Stimulated activated CD8-positive, alpha-beta memory T cell treated with anti-CD3 and anti-CD28 coated beads, Interleukin-2, amount 100 ng/mL, for 1 hour (primary cell): Measurements from ENCODE around the gene KCTD2.

ENCODE experiments used
- DNase-seq, 2 donors: peaks; one replicate each; pipeline ENCODE4 v3.0.0-alpha.2; 2020; ENCODE audit warnings: low read depth in 2 of 2

Gene KCTD2

DNA sequence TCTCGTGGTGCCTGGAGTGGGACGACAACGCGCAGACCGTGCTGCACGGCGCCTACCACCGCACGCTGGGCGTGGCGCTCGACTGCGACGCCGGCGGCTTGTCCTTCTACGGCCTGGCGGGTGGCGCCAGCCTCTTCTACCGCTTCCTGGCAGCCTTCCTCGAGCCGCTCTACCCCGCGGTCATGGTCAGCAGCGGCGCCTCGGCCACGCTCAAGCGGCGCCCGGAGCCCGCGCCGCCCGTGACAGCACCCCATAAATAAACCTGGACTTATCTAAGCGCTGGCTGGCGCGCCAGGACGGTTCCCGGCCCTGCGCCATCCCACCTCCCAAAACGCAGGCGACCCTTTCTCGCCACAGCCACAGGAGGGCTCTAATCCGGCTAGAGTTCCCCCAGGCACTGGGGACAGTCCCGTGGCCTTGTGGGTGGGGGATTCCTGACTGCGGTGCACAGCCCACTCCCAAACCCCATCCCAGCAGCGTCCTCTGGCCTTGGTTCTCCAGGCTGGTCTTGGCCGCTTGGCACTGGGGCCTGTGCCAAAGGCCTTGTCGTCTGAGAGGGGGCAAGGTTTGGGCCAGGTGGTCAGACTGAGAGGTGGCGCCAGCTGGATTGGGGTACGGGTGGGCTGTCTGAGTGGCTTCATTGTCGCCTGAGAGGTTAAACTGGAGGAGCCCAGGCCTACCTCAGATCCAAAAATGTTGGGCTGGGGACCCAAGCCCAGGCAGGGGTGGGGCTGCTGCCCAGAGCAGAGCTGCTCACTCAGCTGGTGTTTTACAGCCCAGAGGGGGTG is 30.7 kb downstream of the KCTD2 start:
- DNase-seq, result peak in 1 of 2 donors; percentile 26

DNA sequence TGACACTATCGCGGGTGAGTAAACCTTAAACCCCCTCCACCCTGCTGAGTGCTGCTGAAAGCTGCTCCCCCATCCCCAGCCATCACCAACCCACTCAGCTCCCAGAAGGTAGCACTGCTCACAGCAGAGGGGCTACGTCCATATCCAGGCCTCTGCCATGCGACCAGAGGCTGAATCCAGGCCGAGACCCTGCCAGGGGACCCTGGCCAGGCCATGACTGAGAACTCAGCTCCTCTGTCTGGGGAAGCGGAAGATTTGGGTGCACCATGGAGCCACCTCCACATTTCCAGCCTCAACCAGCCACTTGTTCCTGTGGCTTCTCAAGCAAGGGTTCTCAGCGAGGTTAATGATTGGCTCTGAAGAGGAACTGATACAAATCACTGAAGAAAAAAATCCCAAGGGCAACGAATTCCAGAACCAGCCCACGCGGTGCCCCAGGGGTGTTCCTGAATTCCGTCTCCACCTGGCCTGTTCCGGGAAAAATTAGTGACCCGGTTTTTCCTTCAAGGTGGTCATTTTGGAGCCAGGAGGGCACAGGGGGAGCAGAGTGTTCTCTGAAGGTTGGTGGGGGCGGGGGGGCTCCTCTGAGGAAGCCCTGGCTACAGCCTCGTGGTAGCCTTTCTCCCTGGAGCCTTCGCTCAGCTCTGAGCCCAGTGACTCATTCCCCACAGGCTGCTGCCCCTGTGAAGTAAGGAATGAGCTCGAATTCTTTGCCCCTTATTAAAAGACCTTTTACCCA is 31.4 kb downstream of the KCTD2 start:
- no peak for DNase-seq

DNA sequence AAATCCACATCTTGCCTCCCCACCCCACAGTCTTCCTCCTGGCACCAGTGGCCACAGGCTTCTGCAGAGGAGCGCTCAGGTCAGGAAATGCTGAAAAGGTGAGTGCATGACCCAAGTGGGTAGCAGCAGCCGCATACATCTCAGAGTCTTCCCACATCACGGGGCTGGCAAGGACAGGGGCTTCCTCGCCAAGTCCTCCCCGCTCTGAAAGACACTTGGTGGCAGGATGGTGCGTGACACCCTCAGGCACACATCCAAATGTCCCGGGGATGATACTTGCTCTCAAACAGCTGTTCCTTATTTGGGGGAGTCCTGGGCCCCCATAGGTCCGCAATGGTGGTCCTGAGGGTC is 32.0 kb downstream of the KCTD2 start:
- no peak for DNase-seq

DNA sequence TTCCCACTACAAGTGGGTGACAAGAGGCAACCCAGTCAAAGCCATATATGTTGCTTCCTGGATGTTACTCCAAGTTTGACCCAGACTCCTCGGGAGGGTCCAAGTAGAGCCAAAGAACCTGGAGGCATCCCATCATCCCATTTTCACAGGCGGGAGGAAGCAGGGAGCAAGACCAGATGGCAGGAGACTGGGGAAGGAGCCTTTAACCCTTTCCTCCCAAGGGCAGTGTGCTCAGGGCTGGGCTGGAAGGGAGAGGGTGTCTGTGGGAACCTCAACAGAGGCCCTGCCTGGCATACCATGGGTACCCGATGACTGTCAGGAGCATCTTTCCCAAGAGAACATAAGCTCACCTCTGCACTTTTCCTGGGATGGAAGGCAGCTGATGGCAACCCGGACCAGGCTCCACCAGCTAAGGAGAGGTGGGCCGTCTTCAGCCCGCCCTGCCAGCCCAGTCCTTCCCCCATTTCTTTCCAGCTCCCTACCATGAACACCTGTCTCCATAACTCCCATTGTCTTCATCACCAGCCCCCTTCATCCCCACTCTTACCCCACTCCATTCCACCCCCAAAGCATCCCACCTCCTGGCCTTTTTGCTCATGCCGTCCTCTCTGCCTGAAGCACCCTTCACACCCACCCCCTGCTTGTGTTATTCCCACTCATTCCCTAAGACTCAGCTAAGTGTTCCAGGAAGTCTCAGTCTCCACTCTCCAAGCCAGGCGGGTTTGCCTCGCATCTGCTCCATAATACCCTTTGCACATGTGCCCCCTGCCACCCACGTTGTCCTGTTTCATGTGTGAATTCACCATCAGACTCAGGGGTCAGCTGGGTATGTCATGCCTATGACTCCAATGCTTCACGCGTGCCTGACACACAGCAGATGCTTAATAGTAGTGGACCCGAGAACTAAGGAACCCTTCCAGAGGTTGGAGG is 34.9 kb downstream of the KCTD2 start:
- DNase-seq, result no peak

DNA sequence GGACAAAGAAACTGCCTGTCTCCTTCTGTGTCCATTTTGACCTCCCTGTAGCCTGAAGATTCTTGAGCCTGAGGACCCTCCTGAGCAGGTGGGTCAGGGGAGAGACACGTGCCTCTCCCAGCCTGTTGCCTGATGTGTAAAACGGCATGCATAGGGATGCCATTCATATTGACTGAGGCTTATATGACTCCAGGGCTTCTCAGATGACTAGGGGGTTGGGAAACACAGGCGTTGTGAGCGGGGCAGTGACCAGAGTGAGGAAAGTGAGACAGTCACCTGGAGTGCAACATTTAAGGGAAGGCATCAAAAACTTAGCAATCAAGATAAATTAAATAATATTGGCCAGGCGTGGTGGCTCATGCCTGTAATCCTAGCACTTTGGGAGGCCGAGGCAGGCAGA is 35.7 kb downstream of the KCTD2 start:
- DNase-seq, result no peak

DNA sequence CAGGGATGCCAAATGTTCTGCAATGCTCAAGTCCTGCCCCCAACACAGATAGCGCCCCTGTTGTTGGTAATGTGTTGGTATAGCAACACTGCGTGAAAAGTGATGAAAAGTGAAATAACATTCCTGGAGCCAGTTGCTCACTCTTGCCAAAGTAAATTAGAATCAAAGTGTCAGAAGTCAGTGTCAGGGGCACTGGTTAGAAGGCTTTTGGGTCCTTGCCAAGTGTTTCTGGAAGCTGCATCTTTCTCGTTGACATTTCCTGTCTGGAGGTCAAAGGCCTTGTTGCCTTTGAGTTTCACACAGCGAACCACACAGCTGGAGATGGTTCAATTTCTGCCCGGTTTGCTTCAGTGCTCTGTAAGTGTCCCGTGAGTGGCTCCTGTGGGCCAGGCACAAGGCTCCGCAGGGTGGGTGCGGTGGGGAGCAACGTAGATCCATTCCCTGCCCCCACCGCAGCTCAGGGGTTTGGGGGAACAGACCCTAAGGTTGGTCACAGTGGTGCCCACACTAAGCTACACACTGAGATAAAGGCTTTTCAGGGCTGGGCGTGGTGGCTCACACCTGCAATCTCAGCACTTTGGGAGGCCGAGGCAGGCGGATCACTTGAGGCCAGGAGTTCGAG is 37.1 kb downstream of the KCTD2 start:
- DNase-seq, result no peak

DNA sequence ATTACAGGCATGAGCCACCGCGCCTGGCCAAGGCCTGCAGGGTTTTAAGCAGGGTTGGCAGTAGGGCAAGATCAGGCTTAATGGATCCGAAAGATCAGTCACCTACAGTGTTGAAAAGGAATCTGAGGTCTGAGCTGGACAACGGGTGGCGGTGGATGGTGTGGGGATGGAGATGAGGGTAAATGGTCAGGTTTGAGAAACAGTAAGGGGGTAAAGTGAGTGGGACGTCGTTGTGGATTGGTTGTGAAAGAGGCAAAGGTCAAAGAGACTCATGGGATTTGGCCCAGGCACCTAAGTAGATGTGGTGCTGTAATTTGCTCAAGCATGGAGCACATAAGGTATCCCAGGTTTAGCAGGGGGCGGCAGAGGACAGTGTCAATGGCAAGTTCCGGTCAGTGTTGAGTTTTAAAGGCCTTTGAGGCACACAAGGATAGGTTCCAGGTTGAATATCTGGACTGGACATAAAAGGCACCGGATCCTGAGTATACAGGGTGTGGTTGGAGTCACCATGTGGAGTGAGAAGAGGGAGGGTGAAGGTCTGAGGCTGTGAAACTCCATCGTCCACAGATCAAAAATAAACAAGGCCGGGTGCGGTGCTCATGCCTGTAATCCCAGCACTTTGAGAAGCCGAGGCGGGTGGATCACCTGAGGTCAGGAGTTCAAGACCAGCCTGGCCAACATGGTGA is 39.6 kb downstream of the KCTD2 start:
- DNase-seq, result no peak

DNA sequence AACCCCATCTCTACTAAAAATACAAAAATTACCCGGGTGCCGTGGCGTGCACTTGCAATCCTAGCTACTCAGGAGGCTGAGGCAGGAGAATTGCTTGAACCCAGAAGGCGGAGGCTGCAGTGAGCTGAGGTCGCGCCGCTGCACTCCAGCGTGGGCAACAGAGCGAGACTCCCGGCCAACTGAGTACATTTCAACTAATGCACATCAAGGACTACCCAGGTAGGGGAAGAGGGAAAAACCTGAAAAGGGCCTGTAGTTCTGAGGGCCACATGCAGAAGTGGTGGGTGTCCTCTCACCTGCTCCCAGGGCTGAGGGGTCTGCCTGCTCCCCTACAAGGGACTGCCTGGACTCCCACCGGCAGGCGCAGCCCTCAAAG is 40.1 kb downstream of the KCTD2 start:
- no peak for DNase-seq

DNA sequence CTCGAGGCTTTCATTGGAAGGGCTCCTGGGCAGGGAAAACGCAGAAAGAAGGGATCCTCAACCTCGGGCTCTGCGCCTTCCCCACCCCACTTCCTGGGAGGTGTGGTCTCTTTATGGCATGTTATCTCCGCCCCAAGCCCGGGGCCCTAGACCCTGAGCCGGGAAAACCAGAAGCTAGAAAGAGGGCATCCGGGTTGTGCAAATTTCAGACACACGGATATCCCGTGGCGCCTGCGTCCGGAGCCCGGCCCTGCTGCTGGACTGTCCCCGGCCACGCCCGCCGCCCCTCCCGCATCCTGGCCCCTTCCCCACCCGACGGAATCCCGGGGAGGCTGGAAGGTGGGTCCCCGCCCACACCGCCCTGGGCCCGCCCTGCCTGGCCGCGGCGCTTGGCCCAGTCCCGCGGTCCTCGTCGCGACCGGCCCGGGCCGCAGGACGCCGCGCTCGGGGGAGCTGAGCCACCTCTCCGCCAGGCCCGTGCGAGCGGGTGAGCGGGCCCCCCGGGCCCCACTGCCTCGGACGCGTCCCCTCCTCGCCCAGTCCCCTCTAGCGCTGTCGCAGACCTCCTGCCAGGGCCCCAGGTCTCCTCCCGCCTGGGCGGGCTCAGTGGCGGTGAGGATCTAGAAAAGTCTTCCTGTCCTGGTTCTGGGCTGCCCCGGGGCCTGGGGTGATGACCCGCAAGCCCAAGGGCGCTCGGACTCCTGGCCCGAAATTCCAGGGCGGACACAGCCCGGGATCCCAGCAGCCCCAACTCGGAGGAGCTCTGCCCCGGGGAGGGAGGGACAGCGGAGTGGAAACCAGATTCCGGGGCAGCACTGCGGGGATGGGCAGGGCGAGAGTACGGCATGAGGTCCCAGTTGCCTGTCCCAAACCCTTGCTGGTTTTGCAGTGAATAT is 40.8 kb downstream of the KCTD2 start, which contains the start of gene SLC16A5:
Gene SLC16A5, plus strand, starts transcription at position 397 of the 896 bp plus-strand sequence. CDS start 5,683 bp downstream, outside the sequence.
- no peak for DNase-seq

DNA sequence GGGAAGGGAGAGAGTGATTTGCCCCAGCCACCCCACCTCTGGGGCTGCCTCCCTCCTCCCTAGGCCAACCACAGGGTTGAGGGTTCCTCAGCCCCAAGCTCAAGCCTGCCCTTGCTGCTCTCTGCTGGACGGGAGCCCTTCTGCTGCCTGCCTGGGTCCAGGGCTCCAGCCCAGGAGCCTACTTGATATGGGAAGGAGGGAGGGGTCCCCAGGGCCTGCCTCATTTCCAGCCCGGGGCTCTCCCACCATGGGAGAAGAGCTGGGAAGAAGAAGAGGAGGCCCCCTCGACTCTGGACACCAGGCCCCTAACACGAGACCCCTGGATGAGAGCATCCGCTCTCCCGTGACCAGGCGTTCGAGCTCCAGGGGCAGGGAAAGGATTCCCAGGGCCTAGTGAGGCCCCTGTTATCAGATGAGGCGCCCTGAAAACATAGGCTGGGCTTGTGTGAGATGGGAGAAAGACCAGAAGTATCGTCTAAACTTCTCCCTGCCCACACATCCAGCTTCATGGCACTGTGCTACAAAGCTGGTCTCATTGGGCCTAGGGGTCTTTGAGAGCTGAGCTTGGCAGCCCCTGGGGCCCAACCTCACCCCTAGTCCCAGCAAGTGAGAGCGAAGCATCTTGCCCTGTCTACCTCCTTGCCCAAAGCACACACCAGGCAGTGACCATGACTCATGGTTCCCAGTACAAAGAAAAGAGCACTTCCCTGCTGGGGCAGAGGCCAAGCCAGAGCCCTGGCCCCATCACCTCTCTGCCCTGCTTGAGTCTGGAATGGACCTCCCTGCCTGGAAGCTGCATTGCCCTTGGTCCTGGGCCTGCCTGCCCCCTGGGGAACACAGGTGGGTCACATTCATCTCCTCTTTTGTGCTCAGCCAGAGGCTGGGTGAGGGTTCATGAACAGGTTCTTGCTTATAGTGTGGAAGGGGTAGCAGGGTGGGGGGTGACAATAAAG is 41.7 kb downstream of the KCTD2 start:
- no peak for DNase-seq

DNA sequence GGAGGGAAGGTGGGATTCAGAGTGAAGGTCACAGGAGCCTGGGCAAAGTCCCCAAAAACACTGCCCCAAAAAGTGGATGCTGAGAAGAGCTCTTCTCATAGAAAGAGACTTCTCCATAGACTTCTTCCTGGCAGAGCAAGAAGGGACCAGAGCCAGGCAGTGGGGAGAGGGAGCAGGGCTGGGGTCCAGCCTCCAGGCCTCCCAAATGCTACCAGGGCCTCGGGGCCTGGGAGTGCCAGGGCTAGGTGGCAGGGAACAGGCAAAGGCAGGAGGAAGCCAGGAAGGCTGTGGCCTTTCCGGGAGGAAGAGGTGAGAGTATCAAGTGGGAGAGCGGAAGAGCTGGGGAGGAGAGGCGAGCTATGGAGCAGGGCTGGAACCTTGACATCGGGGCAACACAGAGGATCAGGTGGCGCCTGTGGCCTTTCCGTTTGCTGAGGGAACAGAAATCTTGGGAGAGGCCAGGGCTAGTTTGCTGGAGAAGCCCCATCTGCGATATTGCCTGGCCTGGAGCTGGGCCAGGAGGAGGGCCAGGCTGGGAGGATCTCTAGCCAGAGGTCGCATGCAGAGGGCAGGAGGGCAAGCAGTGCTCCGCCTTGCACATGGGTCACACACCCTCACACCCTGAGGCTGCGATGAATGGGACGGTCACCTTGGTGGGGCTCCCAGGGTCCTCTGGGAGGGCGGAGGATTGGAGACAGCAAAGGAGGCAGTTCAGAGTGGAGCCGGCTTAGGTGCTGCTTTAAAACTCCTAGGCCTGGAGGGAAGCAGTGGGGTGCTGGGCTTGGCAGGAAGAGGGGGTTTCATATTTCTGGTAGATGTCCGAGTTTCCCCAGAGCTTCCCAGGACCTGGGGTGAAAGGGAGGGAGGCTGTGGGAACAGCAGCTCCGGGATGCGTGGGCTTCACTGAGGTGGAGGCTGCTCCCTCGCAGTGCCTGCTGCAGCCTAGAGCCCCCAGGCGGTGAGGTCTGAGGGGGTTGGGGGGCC is 44.1 kb downstream of the KCTD2 start:
- DNase-seq, result no peak

DNA sequence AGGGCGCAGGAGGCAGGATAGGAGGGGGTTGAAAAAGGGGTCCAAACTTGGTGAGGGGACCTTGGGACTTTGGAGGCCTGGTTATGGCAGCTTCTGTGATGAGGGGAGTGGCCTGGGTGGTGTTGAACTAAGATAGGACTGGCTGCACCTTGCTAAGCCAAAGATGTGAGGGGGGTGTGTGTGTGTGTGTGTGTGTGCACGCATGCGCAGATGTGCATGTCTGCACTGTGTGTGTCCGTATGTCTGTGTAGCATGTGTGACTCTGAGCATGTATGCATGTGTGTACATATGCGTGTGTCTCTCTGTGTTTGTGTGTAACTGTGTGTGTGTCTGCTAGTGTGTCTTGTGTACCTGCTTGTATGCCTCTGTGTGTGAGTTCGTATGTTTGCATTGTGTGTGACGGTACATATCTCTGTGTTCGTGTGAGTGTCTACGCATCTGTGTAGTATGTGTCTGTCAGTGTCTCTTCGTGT is 44.9 kb downstream of the KCTD2 start:
- no peak for DNase-seq

DNA sequence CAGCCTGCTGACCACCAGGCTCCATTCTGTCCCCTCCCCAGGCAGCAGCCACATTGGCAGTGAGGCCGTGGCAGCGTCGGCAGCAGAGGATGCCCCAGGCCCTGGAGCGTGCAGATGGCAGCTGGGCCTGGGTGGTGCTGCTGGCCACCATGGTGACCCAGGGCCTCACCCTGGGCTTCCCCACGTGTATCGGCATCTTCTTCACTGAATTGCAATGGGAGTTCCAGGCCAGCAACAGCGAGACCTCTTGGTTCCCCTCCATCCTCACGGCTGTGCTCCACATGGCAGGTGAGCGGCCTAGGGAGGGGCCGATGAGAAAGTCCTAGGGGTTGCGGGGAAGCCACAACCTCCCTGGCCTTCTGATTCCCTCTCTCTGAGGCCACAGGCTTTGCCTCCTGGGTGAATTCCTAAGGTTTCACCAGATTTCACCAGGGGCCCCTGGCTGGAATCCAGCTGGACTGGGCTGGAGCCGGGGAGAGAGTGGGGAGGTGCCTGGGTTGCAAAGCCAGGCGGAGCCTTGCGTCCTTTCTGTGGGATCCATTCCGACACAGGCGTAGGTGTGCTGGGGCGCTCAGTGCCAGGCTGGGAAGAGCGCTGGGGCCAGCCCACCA is 46.6 kb downstream of the KCTD2 start:
- DNase-seq, result no peak

DNA sequence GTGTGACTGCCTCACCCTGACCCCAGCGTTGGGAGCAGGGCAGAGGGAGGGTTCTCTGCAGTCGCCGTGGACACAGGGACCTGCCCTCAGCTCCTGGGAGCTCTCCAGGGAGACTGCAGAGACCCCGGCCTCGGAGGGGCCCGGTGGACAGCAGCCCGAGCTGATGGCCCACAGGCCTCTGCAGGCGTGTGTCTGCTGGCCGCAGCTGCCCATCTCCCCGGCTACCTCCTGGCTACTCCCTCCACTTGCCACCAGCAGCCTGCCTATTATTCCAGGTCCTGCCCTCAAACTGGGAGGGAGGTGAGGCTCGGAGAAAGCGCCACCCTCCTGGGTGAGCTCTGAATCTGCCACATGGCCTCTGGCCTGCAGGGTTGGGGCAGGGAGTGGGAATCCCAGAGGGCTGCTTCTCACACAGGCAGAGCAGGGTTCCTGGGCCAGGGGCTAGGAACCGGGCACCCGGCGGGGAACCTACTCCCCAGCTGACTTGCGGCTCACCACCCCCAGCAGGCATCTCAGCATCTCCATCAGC is 47.9 kb downstream of the KCTD2 start:
- DNase-seq, result no peak

DNA sequence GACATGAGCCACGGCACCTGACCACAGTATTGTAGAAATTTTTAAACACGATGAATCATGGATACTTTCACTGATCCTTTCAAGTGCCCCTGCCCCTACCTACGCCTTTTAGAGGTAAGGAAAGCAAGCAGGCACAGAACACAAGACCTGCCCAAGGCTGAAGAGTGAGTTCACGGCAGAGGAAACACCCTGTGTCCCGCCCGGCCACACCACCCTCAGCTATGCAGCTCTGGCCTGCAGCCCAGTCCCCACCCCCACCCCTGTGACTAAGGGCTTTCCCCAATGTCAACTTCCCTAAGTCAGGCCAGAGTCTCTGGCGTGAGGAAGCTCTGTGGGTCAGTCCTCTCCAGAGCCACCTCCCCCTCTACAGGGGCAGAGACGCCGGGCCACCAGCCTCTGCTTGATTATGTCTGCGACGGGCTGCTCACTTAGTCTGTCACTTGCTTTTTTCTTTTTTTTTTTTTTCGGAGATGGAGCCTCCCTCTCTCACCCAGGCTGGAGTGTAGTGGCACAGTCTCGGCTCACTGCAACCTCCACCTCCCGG is 49.1 kb downstream of the KCTD2 start:
- no peak for DNase-seq

DNA sequence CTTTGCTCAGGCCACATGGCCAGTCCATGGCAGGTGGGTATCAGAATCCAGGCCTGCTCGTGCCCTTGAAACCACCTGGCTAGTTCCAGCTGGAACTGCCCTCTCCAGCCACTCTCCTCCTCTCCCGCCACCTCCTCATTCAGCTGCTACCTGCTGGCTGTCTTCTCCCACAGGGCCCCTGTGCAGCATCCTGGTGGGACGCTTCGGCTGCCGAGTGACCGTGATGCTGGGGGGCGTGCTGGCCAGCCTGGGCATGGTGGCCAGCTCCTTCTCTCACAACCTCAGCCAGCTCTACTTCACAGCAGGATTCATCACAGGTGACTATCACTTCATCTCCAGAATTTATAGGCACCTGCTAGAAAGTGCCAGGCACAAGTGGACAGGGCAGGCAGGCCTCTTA is 50.8 kb downstream of the KCTD2 start:
- no peak for DNase-seq

DNA sequence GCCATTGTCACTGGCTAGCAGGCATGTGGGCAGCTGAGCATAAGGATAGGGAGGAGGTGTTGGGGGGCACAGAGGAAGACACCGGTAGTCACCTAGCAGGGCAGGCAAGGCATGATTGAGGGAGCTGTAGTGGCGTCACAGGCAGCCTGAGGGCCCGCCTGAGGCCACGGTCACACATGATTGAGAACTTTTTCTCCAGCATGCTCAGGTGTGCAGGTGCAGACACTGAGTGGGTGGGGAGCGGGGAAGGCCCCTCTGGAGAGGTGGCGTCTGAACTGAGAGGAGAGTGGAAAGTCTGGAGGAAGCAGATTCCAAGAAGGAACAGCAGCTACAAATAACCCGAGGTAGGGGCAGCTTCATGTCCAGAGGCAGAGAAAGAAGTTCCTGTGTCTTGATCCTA is 51.8 kb downstream of the KCTD2 start:
- DNase-seq, result no peak
